Left cardiac atrium (tissue), 4 donors: ENCODE results near the gene TIPRL. TPM values are rescaled to one million over a fixed set of nuclear protein-coding genes. Genes with fewer than 3 reads are reported as not detected.
A peak's percentile ranks its signal among the peaks of the same experiment; 100 is the strongest.
"Not testable (repeated sequence)": the region's sequence is repeated elsewhere in the genome, so short reads cannot be mapped to it uniquely, and the experiment has no call there.

Experiments
- ATAC-seq, 2 donors: fragments of 200-7000 bp; cut with Tn5 transposase; one replicate each; pipeline ENCODE4 v1.9.1; 2020; ENCODE audit warnings: mild to moderate bottlenecking in 2 of 2, moderate library complexity in 2 of 2
- DNase-seq: peaks from one replicate; pipeline ENCODE4 v3.0.0-alpha.2; 2020
- intact Hi-C, 2 donors: fragments of 100-400 bp; cut with DNase I; formaldehyde crosslinking; loops; one replicate each; pipeline versions ENCODE4 v1.14.1 to v1.15.1; 2022 to 2023
- total RNA-seq, 2 donors: library from RNA; stranded (reverse); fragmentation: NEBNext Ultra II Directional; extraction: Animal tissue kit (Norgen Biotek cat#: 25700); gene quantifications; one replicate each; pipeline ENCODE4 v1.2.1, GENCODE V29; 2021
- donor health status: DM: no; HTN: yes; CAD: no.
- donor health status: DM: no; HTN: yes; CAD: no; lungs with severe emphysema.
- donor health status: DM: yes; HTN: yes; CAD: no.
- donor health status: Dilated cardiomyopathy.

The TIPRL gene
- total RNA-seq, 2 donors from 2014 or later = 22.8 to 28.8 TPM

DNA sequence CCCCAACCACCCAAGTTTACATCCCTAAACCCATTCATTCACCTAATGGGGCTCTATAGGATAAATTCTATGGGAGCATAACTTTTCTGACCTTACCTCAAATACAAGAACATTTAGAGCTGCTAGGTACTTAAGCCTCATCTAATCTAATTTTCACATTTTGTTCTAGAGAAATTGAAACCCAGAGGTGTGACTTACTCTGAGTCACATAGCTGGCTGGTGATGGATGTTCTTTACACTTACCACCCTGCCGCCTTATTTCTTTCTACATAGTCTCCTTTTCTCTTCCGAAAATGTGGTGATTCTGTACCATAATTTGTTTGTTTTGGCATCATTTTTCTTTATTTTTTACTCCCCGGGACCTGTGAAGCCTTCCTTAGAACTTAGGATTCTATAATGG lies 20.3 kb downstream of the TIPRL start:
- intact Hi-C loops = no loop called here
- ATAC-seq (no peak), DNase-seq (no peak)

- DNase-seq (no peak), ATAC-seq (peak; percentile 31 to 83)
- intact Hi-C loops = no loop called here
These were observed 24.3 kb downstream of the TIPRL start for GRCh38 chr1:168202941-168203654.

GRCh38 chr1:168206111-168206510 lies 27.3 kb downstream of the TIPRL start:
- intact Hi-C loops = no loop called here
- DNase-seq (no peak), ATAC-seq (no peak)

DNA sequence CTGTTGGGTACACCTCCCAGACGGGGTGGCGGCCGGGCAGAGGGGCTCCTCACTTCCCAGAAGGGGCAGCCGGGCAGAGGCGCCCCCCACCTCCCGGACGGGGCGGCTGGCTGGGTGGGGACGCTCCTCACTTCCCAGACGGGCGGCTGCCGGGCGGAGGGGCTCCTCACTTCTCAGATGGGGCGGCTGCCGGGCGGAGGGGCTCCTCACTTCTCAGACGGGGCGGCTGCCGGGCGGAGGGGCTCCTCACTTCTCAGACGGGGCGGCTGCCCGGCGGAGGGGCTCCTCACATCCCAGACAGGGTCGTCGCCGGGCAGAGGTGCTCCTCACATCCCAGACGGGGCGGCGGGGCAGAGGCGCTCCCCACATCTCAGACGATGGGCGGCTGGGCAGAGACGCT lies 28.9 kb downstream of the TIPRL start:
- ATAC-seq, intact Hi-C loops, DNase-seq: not testable (repeated sequence)

DNA sequence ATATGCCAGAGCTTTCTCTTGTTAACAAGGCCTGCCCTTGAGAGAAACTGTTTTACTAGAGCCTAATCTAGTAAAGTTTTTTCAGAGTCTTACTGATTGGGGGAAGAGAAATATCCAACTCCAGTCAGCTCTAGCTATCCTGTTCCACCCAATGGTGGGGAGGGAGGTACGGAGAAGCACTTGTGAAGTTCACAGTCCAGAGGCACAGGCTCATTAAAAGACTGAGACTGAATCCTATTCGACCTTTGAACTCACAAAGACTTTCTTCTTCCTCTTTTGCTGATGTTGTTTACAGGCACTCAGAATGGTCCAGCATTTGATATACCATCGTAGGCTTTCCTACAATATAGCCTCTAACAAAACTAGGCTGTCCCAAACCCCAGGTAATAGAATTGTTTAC lies 31.6 kb downstream of the TIPRL start:
- ATAC-seq = no peak
- DNase-seq = no peak

DNA sequence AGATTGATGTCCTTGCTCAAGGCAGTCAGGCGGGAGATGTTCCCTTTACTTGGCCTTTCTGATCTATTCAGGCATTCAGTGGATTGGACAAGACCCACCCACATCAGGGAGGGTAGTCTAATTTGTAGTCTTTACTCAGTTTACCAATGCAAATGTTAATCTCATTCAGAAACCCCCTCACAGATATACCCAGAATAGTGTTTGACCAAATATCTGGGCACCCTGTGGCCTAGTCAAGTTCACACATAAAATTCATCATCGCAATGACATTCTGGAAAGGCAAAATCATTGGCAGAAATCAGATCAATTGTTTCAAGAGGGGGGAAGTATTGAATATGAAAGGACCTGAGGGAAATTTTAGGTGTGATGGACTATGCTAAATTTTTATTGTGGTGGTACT lies 34.6 kb downstream of the TIPRL start:
- intact Hi-C loops = no loop called here
- ATAC-seq (no peak), DNase-seq (no peak)

More for the DNA sequence above, 31.6 kb downstream of the TIPRL start:
- intact Hi-C loops = no loop called here

GRCh38 chr1:168216171-168216570 lies 37.4 kb downstream of the TIPRL start:
- ATAC-seq (peak; percentile 52 to 53), DNase-seq (no peak)
- intact Hi-C loops = no loop called here

DNA sequence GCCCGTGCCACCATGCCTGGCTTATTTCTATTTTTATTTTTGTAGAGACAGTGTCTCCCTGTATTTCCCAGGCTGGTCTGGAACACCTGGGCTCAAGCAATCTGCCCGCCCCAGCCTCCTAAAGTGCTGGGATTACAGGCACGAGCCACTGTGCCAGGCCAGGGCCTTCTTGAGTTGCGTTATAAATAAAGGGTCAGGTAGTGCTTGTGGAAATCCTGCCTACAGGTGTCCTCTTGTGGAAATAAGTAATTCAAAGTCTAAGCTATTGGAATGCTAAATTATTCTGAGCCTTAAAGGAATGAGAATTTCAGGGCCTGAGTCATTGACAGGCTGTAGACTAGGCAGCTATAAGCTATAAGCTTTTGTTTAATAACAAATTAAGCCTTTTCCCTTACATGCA lies 38.9 kb downstream of the TIPRL start:
- intact Hi-C loops = no loop called here
- DNase-seq (no peak), ATAC-seq (no peak)

- intact Hi-C loops = no loop called here
- ATAC-seq = no peak
- no peak for DNase-seq
These were observed 39.9 kb downstream of the TIPRL start for GRCh38 chr1:168218658-168219057.

DNA sequence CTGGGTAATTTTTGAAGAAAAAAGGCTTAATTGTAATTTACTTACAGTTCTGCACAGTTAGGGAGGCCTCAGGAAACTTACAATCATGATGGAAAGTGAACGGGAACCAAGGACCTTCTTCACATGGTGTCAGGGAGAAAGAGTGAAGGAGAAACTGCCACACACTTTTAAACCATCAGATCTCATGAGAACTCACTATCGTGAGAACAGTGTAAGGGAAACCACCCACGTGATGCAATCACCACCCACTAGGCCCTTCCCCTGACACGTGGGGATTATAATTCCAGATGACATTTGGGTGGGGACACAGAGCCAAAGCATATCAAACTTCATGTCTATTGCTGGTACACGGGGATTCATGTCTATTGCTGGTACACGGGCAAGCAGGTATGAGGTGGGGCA lies 41.7 kb downstream of the TIPRL start:
- ATAC-seq (no peak), DNase-seq (no peak)
- intact Hi-C loops = no loop called here

- intact Hi-C loops = no loop called here
- no peak for ATAC-seq
- DNase-seq = no peak
These were observed 42.5 kb downstream of the TIPRL start for GRCh38 chr1:168221275-168221674.

DNA sequence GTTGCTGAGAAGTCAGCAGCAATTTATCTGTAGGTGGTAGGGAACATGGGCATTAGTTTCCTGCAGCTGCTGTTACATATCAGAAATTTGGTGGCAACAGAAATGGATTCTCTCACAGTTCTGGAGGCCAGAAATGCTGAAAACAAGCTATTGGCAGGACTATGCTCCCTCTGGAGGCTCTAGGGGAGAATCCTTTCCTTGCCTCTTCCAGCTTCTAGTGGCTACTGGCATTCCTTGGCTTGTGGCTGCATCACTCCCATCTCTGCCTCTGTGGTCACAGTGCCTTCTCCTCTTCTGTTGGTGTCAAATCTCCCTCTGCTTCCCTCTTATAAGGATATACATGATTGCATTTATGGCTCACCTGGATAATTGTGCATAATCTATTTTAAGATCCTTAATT lies 44.5 kb downstream of the TIPRL start:
- DNase-seq = no peak
- intact Hi-C loops = no loop called here
- no peak for ATAC-seq

DNA sequence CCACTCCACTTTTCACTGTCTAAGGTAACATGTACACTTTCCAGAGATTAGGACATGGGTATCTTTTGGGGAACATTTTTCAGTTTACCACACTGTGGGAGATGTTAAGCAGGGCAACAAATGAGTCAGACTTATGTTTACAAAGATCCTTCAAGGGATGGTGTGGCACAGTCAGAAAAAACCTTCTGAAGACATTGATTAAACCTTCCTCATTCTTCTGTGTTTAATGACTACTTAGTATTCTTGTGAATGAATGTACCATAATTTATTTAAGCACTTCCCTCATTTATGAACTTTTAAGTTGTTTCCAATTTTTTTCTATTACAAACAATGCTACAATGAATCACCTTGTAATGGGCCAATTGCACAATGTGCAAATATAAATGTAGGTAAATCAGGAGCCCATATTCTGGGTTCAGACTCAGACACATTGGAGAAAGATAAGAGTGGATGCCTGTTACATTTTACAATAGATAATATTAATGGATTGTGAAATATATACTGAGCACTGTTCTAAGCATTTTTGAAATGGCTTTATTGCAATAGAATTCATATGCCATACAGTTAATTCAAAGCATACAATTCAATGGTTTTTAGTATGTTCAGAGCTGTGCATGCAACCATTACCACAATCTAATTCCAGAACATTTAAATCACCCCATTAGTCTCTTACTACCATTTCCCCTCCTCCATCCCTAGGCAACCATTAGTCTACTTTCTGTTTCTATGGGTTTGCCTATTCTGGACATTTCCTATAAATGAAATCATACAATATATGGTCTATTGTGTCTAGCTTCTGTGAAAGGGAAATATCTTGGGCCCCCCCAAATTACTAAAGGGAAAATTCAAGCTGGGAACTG lies 45.1 kb downstream of the TIPRL start:
- no peak for DNase-seq

DNA sequence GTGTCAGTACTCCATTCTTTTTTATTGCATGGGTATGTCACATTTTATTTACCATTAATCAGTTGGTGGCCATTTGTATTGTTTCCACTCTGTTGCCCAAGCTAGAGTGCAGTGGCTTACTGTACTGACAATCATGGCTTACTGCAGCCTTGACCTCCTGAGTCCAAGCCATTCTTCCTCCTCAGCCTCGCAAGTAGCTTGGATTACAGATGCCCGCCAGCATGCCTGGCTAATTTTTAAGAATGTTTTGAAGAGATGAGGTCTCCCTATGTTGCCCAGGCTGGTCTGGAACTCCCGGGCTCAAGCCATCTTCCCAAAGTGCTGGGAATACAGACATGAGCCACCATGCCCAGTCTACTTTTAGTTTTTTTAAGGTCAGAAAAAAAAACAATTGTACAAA lies 46.2 kb downstream of the TIPRL start:
- DNase-seq (no peak), ATAC-seq (no peak)
- intact Hi-C loops = no loop called here

More for the DNA sequence above, 45.1 kb downstream of the TIPRL start:
- intact Hi-C loops = no loop called here
- ATAC-seq = no peak

DNA sequence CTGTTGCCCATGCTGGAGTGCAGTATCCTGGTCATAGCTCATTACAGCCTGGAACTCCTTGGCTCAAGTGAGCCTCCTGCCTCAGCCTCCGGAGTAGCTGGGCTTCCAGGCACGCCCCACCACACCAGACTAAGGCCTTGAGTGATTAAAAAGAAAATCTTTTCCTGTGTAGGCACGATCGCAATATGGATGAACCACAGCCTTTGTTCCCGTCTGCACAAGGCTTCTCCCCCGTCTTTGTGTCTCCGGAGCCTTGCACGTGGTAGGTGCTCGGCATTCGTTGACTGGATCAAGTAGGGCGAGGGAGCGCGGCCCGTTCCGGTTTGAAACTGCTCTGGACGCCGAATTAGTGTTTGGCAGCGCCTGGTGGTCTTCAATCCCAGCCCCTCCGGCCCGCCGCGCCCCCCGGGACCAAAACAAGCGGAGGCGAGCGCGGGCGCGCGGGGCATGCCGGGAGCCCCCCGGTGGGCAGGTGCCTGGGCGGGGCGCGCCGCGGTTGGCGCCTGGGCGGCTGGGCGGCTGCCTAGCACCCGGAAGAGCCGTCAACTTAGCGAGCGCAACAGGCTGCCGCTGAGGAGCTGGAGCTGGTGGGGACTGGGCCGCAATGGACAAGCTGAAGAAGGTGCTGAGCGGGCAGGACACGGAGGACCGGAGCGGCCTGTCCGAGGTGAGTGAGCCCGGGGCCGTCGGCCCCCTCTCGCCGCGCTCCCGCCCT lies 46.9 kb downstream of the TIPRL start, which contains the start of gene SFT2D2:
TSS of gene SFT2D2 (plus strand) at position 529 of the 715 bp plus-strand sequence. CDS start at position 605, 76 bp downstream.
- intact Hi-C loops = no loop called here
- peak; percentile 98 for ATAC-seq
- DNase-seq = peak; percentile 85

DNA sequence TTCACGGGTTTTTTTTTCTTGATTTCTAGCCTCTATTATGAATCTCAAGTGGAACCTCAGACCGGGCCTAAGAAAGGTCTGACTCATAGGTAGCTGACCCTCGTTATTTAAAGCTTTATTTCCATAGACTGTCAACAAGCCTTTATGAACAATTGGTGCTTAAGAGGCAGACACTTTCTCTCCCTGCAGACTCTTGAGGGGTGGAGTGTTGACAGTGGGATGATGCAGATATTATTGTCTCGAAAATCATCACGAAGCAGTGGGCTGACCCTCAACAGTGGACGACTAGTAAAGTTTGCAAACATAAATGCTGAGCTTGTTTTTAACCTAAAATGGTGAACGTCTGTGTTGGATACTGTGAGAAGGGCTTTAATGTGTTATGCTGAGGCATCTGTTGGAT lies 48.9 kb downstream of the TIPRL start:
- DNase-seq (no peak), ATAC-seq (no peak)
- intact Hi-C loops = loop anchor here in 1 of 2 donors (2.0 kb wide), 1 partner anchor 49 kb away; the partner anchor contains the start of gene TIPRL

DNA sequence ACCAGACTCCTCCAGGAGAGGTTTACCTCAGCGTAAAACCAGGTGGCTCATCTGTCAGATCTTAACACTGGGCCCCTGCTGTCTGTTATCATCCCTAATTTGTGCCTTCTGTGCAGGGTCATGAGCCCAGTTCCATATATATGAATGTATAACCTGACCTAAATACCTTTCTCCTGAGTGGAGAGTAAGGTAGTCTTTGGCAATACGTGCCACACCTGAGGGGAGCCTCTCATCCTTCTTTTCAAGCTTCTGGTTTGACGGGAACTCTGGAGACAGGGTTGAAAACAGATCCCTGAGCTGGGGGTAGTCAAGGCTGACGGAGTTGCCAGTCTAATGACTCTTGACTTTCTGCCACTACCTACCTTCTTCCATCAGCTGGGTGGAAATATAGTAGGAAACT lies 51.1 kb downstream of the TIPRL start:
- intact Hi-C loops = loop anchor here in 1 of 2 donors (2.0 kb wide), 1 partner anchor 51 kb away; the partner anchor contains the start of gene TIPRL
- DNase-seq (no peak), ATAC-seq (no peak)

DNA sequence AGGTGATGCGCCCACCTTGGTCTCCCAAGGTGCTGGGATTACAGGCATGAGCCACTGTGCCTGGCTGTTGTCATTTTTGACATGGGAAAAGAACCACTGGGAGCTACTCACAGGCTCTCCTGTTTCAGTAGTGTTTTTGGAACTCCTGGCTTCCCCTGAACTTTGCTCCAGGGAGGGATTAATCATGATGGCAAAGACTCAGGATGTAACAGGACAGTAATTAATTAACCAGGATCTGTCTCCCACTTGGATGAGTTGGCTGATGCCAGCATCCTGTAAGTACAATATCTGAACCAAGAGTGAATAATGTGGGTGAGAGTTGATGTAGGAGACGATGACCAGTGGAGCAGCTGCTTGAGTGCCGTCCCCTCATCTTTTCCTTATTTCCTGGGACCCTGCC lies 51.9 kb downstream of the TIPRL start:
- intact Hi-C loops = no loop called here
- ATAC-seq (no peak), DNase-seq (no peak)

DNA sequence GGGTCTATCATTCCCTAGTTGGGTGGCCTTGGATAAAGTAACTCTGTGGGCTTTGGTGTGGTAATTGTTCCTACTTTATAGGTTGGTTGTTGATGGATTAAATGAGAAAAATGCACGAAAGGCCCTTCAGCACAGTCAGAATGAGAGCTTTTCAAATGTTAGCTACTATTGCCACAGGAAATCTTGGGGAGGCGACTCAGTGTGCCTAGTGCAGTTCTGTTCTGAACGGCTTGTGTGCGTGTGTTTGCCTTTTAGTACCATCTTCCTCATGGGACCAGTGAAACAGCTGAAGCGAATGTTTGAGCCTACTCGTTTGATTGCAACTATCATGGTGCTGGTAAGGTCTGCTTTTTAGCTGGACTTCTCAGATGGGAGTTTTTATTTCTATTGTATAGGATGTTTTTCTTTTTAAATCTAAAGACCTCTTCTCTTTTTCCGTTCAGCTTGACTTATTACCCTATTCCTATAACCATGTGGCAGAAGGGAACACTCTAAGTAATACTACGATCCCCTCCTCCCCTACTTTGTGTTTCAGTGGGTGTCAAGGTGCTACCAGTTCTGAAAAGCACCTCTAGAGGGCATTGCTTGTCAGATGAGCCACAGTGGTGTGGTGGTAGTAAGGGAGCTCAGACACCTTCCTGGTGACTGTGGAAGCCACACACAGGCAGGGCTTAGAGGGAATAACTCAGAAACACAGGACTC lies 56.2 kb downstream of the TIPRL start:
- DNase-seq (no peak), ATAC-seq (peak; percentile 67 to 73)
- intact Hi-C loops = no loop called here
